Tongue (tissue), 2 donors: ENCODE results near the gene ARID5B. TPM values are rescaled to one million over a fixed set of nuclear protein-coding genes. Genes with fewer than 3 reads are reported as not detected.

ENCODE experiments used
- DNase-seq: peaks from one replicate; pipeline ENCODE4 v3.0.0-alpha.2; 2015
- total RNA-seq: library from RNA; depleted of rRNA; stranded (reverse); fragments of >200 nt; gene quantifications from one replicate; pipeline ENCODE4 v1.2.3, GENCODE V29; 2014

Gene ARID5B
- total RNA-seq, 1 donor from 2014 or later, result 33.8 TPM

DNA sequence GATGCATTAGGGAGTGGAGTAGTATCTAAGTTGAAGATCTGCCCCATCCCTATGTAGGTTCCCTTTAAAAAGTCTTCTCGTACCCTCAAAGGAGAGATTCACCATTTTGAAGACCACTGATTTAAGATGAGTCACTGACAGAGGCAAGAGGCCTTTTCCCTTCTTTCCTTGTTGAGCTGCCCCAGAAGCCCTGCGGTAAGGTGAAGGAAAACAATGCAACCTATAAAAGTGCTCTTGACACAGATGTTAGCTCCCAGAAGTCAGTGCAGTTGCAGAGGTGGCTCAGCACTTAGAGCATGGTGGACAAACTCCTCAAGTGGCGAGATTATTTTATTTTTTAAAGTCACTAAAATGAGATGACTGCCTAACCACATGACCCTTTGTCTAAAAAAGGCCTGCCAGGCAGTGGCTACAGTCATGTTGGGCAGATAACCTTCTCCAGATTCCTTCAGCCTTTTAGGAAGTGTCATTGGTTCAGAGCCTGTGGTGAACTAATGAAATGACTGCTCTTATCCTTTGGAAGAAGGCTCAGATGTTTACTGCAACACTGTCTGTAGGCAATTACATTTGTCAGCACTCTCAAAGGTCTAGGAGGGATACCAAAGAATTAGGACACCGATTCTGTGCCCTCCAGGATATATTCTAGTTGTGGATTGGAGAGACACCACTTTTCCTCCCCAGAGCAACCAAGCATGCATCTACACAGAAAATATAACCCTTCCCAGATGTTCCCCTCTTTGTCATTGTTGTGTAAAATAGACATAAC is 88.7 kb downstream of the ARID5B start:
- DNase-seq, result no peak

DNA sequence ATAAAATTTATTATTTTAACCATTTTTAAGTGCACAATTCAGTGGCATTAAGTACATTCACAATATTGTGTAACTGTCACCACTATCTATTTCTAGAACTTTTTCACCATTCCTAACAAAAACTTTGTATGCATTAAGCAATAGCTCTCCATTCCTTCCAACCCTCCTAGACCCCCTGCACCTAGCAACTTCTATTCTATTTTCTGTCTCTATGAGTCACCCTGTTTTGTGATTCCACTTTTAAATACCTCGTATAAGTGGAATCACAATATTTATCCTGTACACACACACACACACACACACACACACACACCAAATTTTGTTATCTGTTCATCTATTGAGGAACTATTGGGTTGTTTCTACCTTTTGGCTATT is 89.2 kb downstream of the ARID5B start:
- no peak for DNase-seq

DNA sequence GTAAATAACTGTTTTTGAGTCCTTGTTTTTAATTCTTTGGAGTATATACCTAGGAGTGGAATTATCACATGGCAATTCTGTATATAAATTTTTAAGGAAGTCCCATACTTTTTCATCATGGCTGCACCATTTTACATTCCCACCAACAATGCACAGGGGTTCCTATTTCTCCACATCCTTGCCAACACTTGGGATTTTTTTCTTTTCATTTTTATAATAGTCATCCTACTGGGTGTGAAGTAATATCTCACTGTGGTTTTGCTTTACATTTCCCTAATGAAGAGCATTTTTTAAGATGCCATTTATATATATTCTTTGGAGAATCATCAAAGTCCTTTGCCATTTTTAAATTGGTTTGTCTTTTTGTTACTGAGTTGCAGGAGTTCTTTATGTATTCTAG is 89.7 kb downstream of the ARID5B start:
- DNase-seq, result no peak

DNA sequence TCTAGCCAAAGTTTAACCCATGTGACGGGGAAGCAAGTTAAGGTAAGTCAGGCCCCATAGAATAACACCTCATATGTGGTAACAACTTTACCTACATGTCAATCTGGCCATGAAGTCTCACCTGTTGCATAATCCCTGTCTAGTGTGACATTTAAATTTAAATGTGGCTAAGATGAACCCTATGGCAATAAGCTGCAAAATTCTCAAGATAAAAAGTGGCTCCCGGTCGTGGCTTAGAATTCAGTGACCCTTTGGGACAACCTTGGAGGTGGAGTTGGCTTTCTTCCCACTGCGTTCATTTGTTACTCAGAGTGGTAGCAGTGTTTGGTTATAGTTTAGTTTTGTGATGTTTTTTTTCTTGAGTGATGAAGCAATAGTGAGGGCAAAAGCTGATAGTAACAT is 90.6 kb downstream of the ARID5B start:
- DNase-seq, result no peak

DNA sequence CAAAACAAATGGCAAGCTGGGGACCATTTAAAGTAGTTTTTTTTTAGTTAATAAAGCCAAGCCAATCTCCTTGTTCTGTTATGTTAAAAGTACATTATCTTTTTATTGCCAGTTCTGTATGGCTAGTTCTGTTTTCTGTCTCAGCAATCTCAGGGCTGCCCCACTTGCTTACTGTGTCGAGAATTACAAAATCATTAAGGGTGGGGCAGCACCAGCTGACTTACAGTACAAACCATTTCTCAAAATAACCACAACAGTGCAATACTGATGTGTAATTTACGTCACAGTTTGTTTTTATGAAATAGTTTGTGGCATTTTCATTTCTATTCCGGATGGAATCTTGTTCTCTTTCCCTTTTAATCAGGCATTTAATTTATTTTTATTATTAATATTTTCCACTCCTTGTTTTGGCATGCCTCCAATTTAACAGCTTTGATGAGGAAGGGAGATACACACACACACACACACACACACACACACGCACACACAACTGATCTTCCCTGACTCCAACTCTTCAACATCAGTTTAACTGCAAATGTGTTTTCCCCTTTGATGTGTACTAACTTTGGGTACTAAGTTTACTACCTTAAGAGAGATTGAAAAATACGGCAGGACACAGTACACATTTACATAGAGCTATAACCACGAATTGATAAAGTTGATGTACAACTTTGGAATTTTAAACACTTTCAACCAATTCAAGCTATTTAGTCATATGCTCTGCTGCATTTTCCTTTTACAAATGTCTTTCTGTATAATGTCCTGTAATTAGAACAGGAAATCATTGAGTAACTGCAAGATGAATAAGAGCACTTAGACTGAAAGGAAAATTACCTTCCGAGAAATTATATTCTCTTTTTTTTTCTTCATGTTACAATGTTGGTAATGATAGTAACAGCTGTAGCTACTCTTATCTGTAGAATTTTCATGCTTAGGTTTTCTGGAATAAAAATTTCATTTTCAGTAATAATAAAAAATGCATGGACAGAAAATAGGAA is 91.5 kb downstream of the ARID5B start:
- DNase-seq, result peak; percentile 76

DNA sequence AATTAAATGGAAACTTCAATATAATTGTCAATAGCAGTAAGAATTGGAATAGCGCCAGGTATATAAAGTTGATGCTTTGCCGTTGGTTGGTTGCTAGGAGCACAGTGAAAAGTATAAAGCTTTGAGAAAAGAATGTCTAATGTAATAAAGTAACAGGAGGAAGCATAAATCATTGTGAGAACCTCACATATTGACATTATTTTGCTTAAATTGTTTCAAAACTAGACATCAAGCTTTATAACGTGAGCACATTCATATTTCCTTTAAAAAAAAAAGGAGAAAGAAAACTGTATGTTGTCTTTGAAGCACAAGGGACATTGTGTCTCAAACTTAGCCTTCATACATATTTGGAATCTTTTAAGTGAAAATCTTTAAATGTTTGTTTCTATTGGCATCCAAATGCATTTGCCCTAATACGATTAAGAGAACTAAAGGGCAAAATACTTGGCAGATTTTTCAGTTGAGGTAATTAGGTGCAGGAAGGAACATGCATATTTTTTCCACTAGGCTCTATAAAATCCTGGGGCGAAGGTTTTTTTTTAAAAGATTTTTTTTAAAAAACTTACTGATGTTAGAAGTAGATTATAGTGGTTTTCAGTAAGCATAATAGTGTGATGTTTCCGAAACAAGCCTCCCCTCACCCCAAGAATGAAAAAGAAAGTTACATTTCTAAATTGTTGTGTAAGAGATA is 92.4 kb downstream of the ARID5B start:
- DNase-seq, result peak; percentile 73

DNA sequence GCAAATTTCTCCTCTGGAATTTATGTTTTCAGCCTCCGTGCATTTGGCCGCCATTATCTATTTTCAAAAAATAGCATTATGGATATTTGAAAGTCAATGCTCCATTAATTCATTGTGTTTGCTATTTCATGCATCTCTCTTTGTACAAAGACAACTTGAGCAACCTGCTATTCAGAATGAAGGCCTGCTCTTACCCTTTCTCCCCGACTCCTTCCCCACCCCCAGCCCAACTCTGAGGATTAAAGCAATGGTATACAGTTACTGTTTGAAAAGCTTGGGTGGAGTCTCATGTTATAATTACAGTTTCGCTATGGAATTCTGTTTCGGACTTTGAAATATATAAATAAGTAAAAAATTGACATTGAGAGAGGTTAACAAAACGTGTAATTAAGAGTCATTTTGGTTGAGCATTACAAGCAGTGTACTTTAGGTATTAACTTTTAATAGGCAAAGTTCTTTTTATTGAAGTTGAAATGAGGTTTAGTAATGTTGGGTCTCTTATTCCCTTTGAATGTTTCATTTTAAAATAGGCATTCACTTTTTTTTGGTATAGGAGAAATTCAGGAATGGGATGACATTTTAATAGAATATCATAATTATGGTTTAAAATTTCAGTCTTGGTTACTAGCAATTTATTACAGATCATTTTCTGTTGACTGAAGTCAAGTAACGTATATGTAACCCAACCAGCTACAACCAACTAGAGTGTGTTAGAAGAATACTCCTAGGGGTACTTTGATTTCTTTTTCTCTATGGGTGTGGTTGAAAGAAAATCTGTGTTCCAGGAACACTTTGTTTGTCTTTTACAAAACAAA is 93.1 kb downstream of the ARID5B start:
- peak; percentile 75 for DNase-seq

DNA sequence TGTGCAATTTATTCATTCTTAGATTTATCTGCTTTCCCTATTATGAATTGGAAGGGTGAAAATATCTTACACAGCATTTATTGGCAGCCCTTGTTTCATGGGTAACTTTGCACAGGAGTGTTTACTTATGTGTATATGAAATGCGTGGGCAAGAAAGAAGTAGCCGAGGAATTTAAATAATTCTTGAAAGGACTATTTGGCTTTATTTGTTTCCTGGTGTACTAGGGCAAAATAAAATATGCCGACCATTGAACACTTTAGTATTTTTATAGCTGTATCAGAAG is 93.7 kb downstream of the ARID5B start:
- DNase-seq, result no peak

DNA sequence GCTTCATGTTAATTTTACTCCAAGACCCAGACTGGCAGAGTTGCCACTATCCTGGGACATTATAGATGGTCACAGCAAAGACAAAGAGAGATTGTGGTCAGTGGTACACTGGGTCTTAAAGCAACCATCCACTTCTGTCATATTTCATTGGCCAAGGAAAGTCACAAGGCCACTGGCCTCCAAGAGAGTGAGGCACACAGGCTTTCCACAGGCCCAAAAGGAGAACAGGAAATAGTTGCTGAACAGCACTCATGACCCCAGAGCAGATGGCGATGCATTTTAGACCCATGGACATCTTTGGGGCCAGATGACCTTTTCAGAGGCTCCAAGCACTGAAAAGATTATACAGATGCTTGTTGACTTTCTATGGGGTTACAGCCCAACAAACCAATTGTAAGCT is 97.4 kb downstream of the ARID5B start:
- no peak for DNase-seq

DNA sequence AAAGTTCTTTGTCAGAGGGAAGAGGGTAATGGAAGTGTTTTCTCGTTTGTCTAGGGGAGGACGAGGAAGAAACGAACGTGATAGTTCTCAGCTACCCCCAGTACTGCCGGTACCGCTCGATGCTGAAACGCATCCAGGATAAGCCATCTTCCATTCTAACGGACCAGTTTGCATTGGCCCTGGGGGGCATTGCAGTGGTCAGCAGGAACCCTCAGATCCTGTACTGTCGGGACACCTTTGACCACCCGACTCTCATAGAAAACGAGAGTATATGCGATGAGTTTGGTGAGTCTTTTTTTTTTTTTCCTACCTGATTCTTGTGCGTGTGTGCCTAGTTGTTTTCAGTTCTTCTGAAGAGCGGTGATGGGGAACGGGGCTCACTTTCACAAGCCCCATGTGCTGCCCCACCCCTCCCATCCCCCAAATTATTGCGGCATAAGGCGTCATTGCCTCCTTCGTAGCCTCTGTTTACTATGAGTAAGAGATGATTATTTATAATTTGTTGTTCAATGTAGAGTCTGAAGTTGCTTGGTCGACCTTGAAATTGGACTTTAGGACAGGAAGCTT is 98.6 kb downstream of the ARID5B start:
- DNase-seq, result no peak

DNA sequence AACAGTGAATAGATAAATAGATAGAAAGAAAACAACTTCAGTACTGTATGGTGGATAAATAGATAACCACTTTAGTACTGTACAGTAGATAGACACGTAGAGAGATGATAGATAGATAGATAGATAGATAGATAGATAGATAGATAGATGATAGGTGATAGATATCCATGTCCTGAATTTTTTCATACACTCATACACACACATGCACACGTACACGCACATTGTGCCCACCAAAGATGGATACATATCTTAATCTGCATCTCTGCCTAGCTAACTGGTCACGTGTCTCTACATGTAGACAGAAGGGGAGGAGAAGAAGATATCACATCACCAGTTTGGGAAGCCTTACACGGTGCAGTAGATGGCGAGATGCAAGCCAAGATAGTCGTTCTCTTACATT is 99.2 kb downstream of the ARID5B start:
- no peak for DNase-seq

DNA sequence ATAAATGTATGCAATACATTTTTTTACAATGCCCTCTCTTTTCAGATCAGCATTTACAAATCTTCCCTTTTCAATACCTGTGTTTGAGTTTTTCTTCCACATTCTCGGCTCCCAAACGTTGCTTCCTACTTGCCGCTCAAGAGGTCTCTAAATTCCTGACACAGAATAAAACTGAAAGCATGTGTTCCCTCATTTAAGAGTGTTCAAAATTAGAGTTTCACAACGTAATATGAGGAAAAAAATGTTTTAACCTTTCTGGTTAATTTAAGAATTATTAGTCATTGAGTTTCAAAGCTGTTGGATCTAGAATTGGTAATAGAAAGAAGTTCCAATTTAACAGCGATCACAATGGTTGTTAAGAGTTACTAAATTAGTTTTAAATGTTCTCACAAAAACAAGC is 100.4 kb downstream of the ARID5B start:
- DNase-seq, result no peak

DNA sequence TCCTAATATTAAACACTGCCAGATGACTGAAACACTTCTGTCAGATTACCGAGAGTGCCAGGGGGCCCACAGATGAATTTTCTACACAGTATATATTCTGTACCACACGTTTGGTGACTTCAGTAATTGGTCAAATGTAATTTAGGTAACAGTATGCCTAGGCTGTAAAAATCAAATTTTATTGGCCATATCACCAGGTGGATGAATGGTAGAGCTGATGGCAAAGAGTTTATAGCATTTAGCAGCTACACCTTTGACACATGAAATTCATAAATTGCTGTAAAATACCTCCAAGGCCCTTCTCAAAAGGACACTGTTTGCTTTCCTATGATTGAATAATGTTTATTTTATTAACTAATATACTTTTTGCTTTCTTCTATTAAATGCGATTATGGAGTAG is 101.3 kb downstream of the ARID5B start:
- DNase-seq, result no peak

DNA sequence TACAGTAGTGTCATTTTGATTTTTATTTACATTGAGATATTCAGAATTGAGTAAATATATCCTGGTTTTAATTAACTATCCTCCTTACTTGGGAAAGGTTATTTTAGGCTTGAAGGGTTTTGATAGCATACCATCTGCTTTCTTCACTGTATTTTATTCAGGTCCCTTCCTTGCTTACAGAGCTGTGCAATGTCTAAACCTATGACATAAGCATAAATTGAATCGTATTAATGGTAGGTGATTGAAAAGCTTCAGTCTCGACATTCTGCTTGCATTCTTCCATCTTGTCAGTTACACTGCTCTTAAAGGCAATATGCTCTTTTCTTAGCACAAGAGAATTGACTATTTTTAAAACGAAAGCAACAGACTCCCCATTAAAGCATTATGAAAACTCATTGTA is 102.5 kb downstream of the ARID5B start:
- DNase-seq, result no peak

DNA sequence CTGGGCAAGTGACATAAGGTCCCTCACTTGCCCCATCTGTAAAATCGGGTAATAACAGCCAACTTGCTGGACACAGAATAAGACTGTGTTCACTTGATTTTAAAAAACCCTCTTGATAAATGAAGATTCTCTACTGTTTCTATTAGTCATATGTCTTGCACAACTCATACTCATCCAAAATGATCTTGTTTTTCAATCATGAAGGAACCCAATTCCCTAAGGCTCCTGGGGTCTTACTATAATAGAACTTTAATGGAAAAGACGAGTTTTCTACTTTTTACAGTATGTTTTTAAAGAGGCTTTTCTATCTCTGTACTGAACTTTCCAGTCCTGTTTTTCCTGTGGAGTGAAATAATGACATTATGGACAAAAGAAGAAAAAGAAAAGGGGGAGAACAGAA is 103.8 kb downstream of the ARID5B start:
- DNase-seq, result no peak

DNA sequence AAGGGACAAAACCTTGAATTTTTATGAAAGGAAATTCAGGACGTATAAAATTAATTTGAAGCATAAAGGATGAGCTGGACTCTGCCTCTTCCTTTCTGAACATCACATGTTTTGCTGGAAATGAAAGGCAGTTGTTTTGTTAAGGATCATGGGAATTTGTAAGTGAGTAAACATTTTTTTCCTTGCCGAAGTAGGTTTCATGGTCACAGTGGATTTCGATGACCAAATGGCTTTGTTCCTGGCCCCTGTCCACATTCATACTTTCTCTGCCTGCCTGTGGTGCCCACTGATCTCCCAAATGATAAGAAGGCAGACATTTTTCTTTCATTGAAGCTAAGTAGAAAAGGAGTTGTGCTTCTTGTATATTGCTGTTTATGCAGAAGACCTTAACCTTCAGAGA is 104.2 kb downstream of the ARID5B start:
- DNase-seq, result no peak

DNA sequence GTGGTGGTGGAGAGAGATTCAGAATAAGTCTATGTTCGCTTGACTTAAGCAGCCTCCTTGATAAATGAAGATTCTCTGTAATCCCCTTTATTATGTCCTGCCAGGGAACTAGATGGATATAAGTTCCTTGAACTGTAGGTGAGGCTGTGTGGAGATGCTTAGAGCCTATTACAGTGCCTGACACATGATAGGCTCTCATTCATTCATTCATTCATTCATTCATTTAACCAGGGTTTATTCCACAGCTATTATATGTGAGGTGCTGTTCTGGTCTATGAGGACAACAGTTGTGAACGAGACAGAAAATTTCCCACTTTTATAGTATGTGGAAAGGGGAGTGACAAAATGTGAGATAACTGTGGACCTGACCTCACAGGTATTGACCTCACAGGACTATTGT is 105.6 kb downstream of the ARID5B start:
- DNase-seq, result no peak

DNA sequence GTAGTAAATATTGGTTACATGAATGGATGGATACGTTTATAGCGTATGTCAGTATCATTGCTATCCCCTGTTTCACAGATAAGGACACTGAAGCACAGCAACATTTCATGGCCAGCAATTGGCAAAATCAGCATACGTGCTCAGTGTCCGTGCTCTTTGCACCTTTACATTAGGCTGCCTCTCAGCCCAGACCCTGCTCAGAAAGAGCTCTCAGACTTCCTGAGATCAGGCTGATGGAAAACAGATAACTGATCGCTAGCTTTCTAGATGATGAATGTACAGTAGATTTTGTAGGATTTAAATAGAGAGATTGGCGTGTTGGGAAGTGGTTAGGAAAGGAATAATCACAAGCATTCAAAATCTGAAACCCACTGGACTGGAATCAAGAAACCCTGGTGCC is 106.7 kb downstream of the ARID5B start:
- no peak for DNase-seq

DNA sequence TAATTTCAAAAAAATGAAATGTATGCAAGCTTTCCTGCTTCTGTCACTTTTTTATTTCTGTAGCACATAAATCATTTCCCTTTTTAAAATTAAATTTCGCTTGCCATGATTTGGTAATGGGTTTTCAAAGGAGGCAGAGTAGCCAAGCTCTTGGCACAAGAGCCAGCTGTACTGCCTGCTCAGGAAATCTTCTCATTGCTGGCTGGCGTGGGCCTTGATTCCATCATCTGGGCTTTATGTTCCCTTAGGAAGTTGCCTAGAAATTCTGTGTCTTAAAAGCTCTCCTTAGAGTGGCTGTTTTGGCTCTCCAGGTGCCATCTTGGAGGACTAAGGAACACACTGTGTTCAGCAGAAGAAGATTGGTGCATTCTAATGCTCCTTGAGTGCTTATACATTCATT is 107.4 kb downstream of the ARID5B start:
- no peak for DNase-seq

DNA sequence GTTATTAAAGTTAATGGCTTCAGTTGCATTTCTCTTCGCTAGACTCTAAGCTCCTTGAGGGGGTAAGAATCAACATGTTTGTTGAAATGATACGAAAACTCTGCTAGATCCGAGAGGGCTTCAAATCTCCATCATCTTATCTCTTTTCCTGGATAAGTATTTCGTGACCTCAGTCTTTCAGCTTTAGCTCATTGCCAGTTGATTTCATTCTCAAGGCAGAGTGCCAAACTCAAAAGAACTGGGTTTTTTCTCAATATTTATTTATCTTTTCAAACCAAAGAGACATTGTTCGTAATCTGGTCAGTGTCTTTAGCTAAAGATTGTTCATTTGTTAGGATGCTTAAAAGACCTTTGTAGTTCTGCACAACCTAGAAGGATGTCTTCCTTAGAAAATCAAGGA is 108.9 kb downstream of the ARID5B start:
- DNase-seq, result no peak

DNA sequence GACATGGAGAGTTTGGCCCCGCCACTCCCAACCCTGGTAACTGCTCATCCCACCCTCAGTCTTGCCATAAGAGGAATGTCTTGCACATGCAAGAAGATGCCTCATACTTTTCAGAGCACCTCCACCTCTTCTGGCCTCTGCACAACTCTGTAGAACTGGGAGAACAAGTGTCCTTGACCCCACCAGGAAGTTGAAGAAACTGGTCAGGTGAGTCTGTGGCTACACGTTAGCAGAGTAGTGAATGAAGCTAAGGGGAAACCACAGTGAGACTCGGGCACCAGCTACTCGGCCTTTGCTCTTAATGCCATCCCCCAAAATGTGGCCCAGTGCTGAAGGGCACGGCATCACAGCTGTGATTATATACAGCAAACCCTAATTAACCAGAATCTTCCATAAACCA is 110.1 kb downstream of the ARID5B start:
- no peak for DNase-seq

DNA sequence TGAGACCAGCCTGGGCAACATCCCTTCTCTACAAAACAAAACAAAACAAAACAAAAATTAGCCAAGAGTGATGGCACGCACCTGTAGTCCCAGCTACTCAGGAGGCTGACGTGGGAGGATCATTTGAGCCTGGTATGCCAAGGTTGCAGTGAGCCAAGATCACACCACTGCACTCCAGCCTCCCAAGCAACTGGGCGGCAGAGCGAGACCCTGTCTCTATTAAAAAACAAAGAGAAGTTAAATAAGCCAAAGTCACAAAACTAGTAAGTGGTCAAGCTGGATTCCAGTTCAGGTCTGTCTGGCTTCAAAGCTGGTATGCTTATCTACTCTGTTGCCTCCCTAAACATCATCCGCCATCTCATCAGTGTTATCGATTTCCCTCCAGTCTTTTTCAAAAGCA is 110.8 kb downstream of the ARID5B start:
- DNase-seq, result no peak
